ENCODE results near the gene DEUP1.

The DEUP1 gene

DNA sequence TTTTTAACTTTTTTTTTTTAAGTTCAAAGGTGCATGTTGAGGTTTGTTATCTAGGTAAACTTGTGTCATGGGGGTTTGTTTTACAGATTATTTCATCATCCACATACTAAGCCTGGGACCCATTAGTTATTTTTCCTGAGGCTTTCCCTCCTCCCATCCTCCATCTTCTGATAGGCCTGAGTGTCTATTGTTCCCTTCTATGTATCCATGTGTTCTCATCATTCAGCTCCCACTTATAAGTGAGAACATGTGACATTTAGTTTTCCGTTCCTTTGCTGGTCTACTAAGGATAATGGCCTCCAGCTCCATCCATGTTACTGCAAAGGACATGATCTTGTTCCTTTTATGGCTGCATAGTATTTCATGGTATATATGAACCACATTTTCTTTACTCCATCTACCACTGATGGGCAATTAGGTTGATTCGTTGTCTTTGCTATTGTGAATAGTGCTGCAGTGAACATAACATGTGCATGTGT is 14.4 kb downstream of the DEUP1 start:
- Histone ChIP-seq H3K9me3 (ENCODE audit: control insufficient read depth in 2 of 2, low read length in 2 of 2) (no peaks in the 10 kb centered on the region), H3K36me3 (ENCODE audit: control insufficient read depth in 2 of 2, insufficient read depth in 2 of 2, low read length in 2 of 2) (no peaks in the 10 kb centered on the region), H3K4me1 (ENCODE audit: control insufficient read depth in 2 of 2, insufficient read depth in 2 of 2, low read length in 2 of 2) (no peaks in the 10 kb centered on the region), H3K27ac (ENCODE audit: low read depth in 2 of 2, low read length in 2 of 2) (no peak overlapping the region), H3K9ac (ENCODE audit: low read depth in 1 of 2, low read length in 2 of 2) (no peak overlapping the region), H3K4me3 (ENCODE audit: low read length in 2 of 2) (no peak overlapping the region), H3K27me3 (ENCODE audit: control insufficient read depth in 2 of 2, insufficient read depth in 2 of 2, low read length in 2 of 2) (no peaks in the 10 kb centered on the region)

DNA sequence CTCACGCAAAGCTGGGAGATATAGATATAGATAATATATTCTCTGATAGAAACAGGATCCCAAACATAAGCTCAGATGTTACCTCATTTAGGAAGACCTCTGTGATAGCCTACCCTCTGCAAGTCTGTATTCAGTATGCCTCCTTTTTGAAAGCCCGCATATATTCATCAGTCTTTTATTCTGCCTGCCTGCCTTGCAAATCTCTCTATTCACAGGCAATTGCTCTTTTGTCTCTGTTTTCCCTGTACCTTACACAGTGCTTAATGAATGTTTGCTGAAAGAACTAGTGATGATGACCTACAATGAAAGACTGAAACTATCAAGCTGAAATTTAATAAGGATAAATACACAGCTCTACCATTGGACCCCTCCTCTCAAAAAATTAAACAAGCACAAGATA is 18.4 kb downstream of the DEUP1 start:
- Histone ChIP-seq H3K4me1 (ENCODE audit: control insufficient read depth in 2 of 2, insufficient read depth in 2 of 2, low read length in 2 of 2) (no peaks in the 10 kb centered on the region), H3K9ac (ENCODE audit: low read depth in 1 of 2, low read length in 2 of 2) (no peak overlapping the region), H3K9me3 (ENCODE audit: control insufficient read depth in 2 of 2, low read length in 2 of 2) (no peaks in the 10 kb centered on the region), H3K27me3 (ENCODE audit: control insufficient read depth in 2 of 2, insufficient read depth in 2 of 2, low read length in 2 of 2) (no peaks in the 10 kb centered on the region), H3K27ac (ENCODE audit: low read depth in 2 of 2, low read length in 2 of 2) (no peak overlapping the region), H3K36me3 (ENCODE audit: control insufficient read depth in 2 of 2, insufficient read depth in 2 of 2, low read length in 2 of 2) (no peaks in the 10 kb centered on the region), H3K4me3 (ENCODE audit: low read length in 2 of 2) (no peak overlapping the region)

DNA sequence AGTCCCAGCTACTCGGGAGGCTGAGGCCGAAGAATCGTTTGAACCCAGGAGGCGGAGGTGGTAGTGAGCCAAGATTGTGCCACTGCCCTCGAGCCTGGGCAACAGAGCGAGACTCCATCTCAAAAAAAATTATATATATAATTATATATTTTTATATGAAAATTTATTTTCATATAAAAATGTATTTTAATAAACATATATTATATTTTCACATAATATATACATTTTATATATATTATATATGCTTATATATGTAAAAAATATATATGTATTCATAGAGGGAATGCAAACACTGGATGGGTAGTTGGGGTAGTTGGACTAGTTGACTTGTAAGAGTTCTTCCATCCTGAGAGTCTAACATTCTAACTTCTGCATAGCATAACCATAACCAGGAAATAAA is 20.3 kb downstream of the DEUP1 start:
- H3K36me3 ChIP-seq (ENCODE audit: control insufficient read depth in 2 of 2, insufficient read depth in 2 of 2, low read length in 2 of 2), result no peaks in the 10 kb centered on the region
- H3K9me3 ChIP-seq (ENCODE audit: control insufficient read depth in 2 of 2, low read length in 2 of 2), result no peaks in the 10 kb centered on the region
- H3K4me1 ChIP-seq (ENCODE audit: control insufficient read depth in 2 of 2, insufficient read depth in 2 of 2, low read length in 2 of 2), result no peaks in the 10 kb centered on the region
- no peak overlapping the region for H3K4me3 ChIP-seq (ENCODE audit: low read length in 2 of 2)
- H3K27me3 ChIP-seq (ENCODE audit: control insufficient read depth in 2 of 2, insufficient read depth in 2 of 2, low read length in 2 of 2), result no peaks in the 10 kb centered on the region
- no peak overlapping the region for H3K27ac ChIP-seq (ENCODE audit: low read depth in 2 of 2, low read length in 2 of 2)
- no peak overlapping the region for H3K9ac ChIP-seq (ENCODE audit: low read depth in 1 of 2, low read length in 2 of 2)

DNA sequence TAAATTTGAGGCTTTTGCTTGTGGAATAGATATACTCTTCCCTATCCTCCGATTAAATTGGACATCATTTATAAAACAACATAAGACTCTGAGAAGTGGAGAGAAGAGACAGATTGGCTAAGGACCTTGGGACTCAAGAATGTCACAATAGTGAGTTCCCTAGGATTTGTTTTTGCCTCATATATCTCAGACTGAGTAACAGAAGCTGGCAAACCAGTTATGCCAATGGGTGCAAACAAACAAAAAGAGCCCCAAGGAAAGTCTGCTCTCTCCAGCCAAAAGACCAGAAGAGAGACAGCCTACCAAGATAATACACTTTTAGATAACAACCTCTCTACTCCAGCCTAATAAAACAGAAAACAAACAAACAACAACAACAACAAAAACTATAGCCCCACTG is 28.9 kb downstream of the DEUP1 start:
- Histone ChIP-seq H3K9me3 (ENCODE audit: control insufficient read depth in 2 of 2, low read length in 2 of 2) (no peaks in the 10 kb centered on the region), H3K36me3 (ENCODE audit: control insufficient read depth in 2 of 2, insufficient read depth in 2 of 2, low read length in 2 of 2) (no peaks in the 10 kb centered on the region), H3K4me3 (ENCODE audit: low read length in 2 of 2) (no peak overlapping the region), H3K27me3 (ENCODE audit: control insufficient read depth in 2 of 2, insufficient read depth in 2 of 2, low read length in 2 of 2) (no peaks in the 10 kb centered on the region), H3K9ac (ENCODE audit: low read depth in 1 of 2, low read length in 2 of 2) (no peak overlapping the region), H3K27ac (ENCODE audit: low read depth in 2 of 2, low read length in 2 of 2) (no peak overlapping the region), H3K4me1 (ENCODE audit: control insufficient read depth in 2 of 2, insufficient read depth in 2 of 2, low read length in 2 of 2) (no peaks in the 10 kb centered on the region)

DNA sequence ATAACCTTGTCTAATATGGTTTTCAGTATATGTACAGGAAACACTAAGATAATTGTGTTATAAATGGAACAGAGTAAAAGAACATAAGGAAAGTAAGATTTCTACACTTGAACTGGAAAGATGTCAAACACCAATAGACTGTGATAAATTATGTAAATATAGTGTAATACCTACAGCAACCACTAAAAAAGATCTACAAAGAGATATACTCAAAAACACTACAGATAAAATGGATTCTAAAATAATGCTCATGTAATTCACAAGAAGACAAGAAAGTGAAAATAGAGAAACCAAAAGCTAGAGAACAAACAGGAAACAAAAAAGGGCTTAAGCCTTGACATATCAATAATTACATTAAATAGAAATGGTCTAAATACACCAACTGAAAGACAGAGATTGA is 30.9 kb downstream of the DEUP1 start:
- H3K27me3 ChIP-seq (ENCODE audit: control insufficient read depth in 2 of 2, insufficient read depth in 2 of 2, low read length in 2 of 2), result no peaks in the 10 kb centered on the region
- no peaks in the 10 kb centered on the region for H3K4me1 ChIP-seq (ENCODE audit: control insufficient read depth in 2 of 2, insufficient read depth in 2 of 2, low read length in 2 of 2)
- no peak overlapping the region for H3K9ac ChIP-seq (ENCODE audit: low read depth in 1 of 2, low read length in 2 of 2)
- H3K27ac ChIP-seq (ENCODE audit: low read depth in 2 of 2, low read length in 2 of 2), result no peak overlapping the region
- no peak overlapping the region for H3K4me3 ChIP-seq (ENCODE audit: low read length in 2 of 2)
- H3K9me3 ChIP-seq (ENCODE audit: control insufficient read depth in 2 of 2, low read length in 2 of 2), result no peaks in the 10 kb centered on the region
- H3K36me3 ChIP-seq (ENCODE audit: control insufficient read depth in 2 of 2, insufficient read depth in 2 of 2, low read length in 2 of 2), result no peaks in the 10 kb centered on the region

DNA sequence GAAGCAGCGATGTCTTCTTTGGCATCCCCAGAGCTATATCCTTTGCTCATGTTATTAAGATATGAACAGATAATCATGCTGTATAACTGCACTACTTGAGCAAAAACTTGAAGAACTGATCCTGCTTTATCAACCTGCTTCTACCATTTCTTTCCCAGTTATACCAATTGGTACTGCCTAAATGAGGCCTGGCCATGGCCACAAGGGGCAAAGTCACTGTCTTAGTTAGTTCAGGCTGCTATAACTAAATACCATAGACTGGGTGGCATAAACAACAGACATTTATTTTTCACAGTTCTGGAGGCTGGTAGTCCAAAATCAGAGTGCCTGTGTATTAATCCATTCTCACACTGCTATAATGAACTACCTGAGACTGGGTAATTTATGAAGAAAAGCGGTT is 37.5 kb downstream of the DEUP1 start:
- no peak overlapping the region for H3K9ac ChIP-seq (ENCODE audit: low read depth in 1 of 2, low read length in 2 of 2)
- H3K36me3 ChIP-seq (ENCODE audit: control insufficient read depth in 2 of 2, insufficient read depth in 2 of 2, low read length in 2 of 2), result no peaks in the 10 kb centered on the region
- H3K27ac ChIP-seq (ENCODE audit: low read depth in 2 of 2, low read length in 2 of 2), result no peak overlapping the region
- no peaks in the 10 kb centered on the region for H3K27me3 ChIP-seq (ENCODE audit: control insufficient read depth in 2 of 2, insufficient read depth in 2 of 2, low read length in 2 of 2)
- no peaks in the 10 kb centered on the region for H3K4me1 ChIP-seq (ENCODE audit: control insufficient read depth in 2 of 2, insufficient read depth in 2 of 2, low read length in 2 of 2)
- no peaks in the 10 kb centered on the region for H3K9me3 ChIP-seq (ENCODE audit: control insufficient read depth in 2 of 2, low read length in 2 of 2)
- no peak overlapping the region for H3K4me3 ChIP-seq (ENCODE audit: low read length in 2 of 2)

DNA sequence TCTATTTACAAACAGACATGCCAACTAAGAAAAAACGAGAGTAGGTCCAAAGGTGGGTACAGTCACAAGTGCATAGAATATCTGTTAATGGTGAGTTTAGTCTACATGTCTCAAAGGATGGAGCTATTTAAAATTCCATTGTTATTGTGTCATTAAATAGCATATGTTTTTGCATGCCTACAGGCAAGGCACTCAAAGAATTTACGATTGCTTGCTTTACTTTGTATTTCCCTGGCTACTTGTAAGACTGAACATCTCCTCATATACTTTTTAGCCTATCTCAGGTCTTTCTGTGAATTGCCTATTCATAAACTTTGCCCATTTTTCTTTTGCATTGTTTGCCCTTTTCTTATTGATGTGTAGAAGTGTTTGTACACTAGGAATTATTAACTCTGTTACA is 39.7 kb downstream of the DEUP1 start:
- Histone ChIP-seq H3K36me3 (ENCODE audit: control insufficient read depth in 2 of 2, insufficient read depth in 2 of 2, low read length in 2 of 2) (no peaks in the 10 kb centered on the region), H3K27ac (ENCODE audit: low read depth in 2 of 2, low read length in 2 of 2) (no peak overlapping the region), H3K9ac (ENCODE audit: low read depth in 1 of 2, low read length in 2 of 2) (no peak overlapping the region), H3K4me1 (ENCODE audit: control insufficient read depth in 2 of 2, insufficient read depth in 2 of 2, low read length in 2 of 2) (no peaks in the 10 kb centered on the region), H3K4me3 (ENCODE audit: low read length in 2 of 2) (no peak overlapping the region), H3K27me3 (ENCODE audit: control insufficient read depth in 2 of 2, insufficient read depth in 2 of 2, low read length in 2 of 2) (no peaks in the 10 kb centered on the region), H3K9me3 (ENCODE audit: control insufficient read depth in 2 of 2, low read length in 2 of 2) (no peaks in the 10 kb centered on the region)

DNA sequence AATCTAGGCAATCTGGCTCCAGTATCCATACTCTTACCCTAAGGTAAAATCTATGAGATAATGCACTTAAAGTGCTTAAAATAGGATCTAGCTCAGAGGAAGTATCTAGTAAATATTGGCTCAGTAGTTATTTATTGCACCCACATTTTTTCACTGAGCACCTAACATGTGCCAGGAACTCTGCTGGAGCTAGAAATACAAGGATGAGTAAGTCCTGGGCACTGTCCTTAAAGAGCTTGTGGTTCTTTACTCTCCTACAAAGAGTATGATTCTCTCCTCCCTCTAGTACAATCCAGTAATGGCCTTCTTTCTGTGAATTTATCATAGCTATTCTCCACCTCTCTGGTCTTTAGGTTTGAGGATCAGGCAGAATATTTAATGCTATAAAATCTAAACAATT is 59.2 kb downstream of the DEUP1 start:
- Histone ChIP-seq H3K27me3 (ENCODE audit: control insufficient read depth in 2 of 2, insufficient read depth in 2 of 2, low read length in 2 of 2) (no peaks in the 10 kb centered on the region), H3K27ac (ENCODE audit: low read depth in 2 of 2, low read length in 2 of 2) (no peak overlapping the region), H3K4me3 (ENCODE audit: low read length in 2 of 2) (no peak overlapping the region), H3K4me1 (ENCODE audit: control insufficient read depth in 2 of 2, insufficient read depth in 2 of 2, low read length in 2 of 2) (no peaks in the 10 kb centered on the region), H3K9me3 (ENCODE audit: control insufficient read depth in 2 of 2, low read length in 2 of 2) (no peaks in the 10 kb centered on the region), H3K9ac (ENCODE audit: low read depth in 1 of 2, low read length in 2 of 2) (no peak overlapping the region), H3K36me3 (ENCODE audit: control insufficient read depth in 2 of 2, insufficient read depth in 2 of 2, low read length in 2 of 2) (no peaks in the 10 kb centered on the region)

DNA sequence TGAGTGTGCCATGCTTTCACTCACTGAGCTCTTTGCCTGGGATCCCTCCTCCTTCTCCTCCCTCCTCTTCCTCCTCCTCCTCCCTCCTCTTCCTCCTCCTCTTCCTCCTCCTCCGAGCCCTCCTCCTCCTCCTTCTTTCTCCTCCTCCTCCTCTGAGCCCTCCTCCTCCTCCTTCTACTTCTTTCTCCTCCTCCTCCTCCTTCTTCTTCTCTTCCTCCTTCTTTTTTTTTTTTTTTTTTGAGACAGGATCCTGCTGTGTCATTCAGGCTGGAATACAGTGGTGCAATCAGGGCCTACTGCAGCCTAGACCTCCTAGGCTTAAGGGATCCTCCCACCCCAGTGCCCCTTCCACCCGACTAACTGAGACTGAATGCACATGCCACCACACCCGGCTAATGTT is 62.3 kb downstream of the DEUP1 start:
- H3K4me1 ChIP-seq (ENCODE audit: control insufficient read depth in 2 of 2, insufficient read depth in 2 of 2, low read length in 2 of 2), result no peaks in the 10 kb centered on the region
- H3K27me3 ChIP-seq (ENCODE audit: control insufficient read depth in 2 of 2, insufficient read depth in 2 of 2, low read length in 2 of 2), result no peaks in the 10 kb centered on the region
- no peaks in the 10 kb centered on the region for H3K9me3 ChIP-seq (ENCODE audit: control insufficient read depth in 2 of 2, low read length in 2 of 2)
- no peak overlapping the region for H3K27ac ChIP-seq (ENCODE audit: low read depth in 2 of 2, low read length in 2 of 2)
- no peaks in the 10 kb centered on the region for H3K36me3 ChIP-seq (ENCODE audit: control insufficient read depth in 2 of 2, insufficient read depth in 2 of 2, low read length in 2 of 2)
- H3K9ac ChIP-seq (ENCODE audit: low read depth in 1 of 2, low read length in 2 of 2), result no peak overlapping the region
- H3K4me3 ChIP-seq (ENCODE audit: low read length in 2 of 2), result no peak overlapping the region

DNA sequence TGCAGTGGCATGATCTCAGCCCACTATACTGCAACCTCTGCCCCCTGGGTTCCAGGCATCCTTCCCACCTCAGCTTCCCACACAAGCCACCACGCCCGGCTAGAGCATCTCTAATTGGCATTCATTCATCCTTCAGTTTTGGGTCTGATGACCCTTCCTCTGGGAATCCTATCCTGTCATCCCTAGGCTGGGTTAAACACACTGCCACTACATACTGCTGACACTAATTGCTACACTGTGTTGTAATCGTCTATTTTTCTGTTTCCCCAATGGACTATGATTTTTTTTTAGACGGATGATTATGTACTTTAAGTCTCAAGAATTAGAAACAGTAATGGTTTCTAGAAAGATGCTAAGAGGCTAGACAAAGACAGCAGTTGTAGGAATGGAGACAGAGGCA is 62.8 kb downstream of the DEUP1 start:
- Histone ChIP-seq H3K4me1 (ENCODE audit: control insufficient read depth in 2 of 2, insufficient read depth in 2 of 2, low read length in 2 of 2) (no peaks in the 10 kb centered on the region), H3K27me3 (ENCODE audit: control insufficient read depth in 2 of 2, insufficient read depth in 2 of 2, low read length in 2 of 2) (no peaks in the 10 kb centered on the region), H3K36me3 (ENCODE audit: control insufficient read depth in 2 of 2, insufficient read depth in 2 of 2, low read length in 2 of 2) (no peaks in the 10 kb centered on the region), H3K9ac (ENCODE audit: low read depth in 1 of 2, low read length in 2 of 2) (no peak overlapping the region), H3K9me3 (ENCODE audit: control insufficient read depth in 2 of 2, low read length in 2 of 2) (no peaks in the 10 kb centered on the region), H3K27ac (ENCODE audit: low read depth in 2 of 2, low read length in 2 of 2) (no peak overlapping the region), H3K4me3 (ENCODE audit: low read length in 2 of 2) (no peak overlapping the region)

DNA sequence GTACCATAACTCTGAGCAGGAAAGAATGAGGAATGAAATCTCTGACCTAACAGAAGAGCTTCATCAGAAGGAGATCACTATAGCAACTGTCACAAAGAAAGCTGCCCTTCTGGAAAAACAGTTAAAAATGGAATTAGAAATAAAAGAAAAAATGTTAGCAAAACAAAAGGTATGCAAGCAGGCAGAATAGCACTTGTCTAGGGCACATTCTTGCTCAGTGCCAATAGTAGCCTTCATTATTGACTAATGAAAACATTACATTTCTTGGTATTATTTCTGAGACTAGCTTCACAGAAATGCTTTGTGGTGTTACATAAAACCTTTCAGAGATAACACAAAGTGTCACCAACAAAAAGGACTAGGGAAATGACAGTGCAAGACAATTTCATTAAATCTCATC is 63.9 kb downstream of the DEUP1 start:
- H3K4me1 ChIP-seq (ENCODE audit: control insufficient read depth in 2 of 2, insufficient read depth in 2 of 2, low read length in 2 of 2), result no peaks in the 10 kb centered on the region

More for the DNA sequence above, 63.9 kb downstream of the DEUP1 start:
- no peak overlapping the region for H3K9ac ChIP-seq (ENCODE audit: low read depth in 1 of 2, low read length in 2 of 2)
- no peaks in the 10 kb centered on the region for H3K36me3 ChIP-seq (ENCODE audit: control insufficient read depth in 2 of 2, insufficient read depth in 2 of 2, low read length in 2 of 2)
- H3K9me3 ChIP-seq (ENCODE audit: control insufficient read depth in 2 of 2, low read length in 2 of 2), result no peaks in the 10 kb centered on the region
- H3K4me3 ChIP-seq (ENCODE audit: low read length in 2 of 2), result no peak overlapping the region
- H3K27ac ChIP-seq (ENCODE audit: low read depth in 2 of 2, low read length in 2 of 2), result no peak overlapping the region
- no peaks in the 10 kb centered on the region for H3K27me3 ChIP-seq (ENCODE audit: control insufficient read depth in 2 of 2, insufficient read depth in 2 of 2, low read length in 2 of 2)
